ENCODE data around the gene FBH1.
"Not testable (repeated sequence)": the region's sequence is repeated elsewhere in the genome, so short reads cannot be mapped to it uniquely, and the experiment has no call there.

The FBH1 gene

GRCh38 chr10:5906651-5907050 is 16.6 kb downstream of the FBH1 start:
- H3K9me3 Mint-ChIP-seq = no peaks in the 10 kb centered on the region
- H3K27me3 Mint-ChIP-seq (ENCODE audit: low read depth, poor library complexity) = no peaks in the 10 kb centered on the region
- TF ChIP-seq, protein P1, sequence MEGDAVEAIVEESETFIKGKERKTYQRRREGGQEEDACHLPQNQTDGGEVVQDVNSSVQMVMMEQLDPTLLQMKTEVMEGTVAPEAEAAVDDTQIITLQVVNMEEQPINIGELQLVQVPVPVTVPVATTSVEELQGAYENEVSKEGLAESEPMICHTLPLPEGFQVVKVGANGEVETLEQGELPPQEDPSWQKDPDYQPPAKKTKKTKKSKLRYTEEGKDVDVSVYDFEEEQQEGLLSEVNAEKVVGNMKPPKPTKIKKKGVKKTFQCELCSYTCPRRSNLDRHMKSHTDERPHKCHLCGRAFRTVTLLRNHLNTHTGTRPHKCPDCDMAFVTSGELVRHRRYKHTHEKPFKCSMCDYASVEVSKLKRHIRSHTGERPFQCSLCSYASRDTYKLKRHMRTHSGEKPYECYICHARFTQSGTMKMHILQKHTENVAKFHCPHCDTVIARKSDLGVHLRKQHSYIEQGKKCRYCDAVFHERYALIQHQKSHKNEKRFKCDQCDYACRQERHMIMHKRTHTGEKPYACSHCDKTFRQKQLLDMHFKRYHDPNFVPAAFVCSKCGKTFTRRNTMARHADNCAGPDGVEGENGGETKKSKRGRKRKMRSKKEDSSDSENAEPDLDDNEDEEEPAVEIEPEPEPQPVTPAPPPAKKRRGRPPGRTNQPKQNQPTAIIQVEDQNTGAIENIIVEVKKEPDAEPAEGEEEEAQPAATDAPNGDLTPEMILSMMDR (IDR thresholded peaks at IDR 0.05) = no peak
- DNase-seq = no peak
- H3K4me1 Mint-ChIP-seq = peaks cover 19% of the 10 kb centered on the region
- peak overlapping the region; percentile 38 for H3K27ac Mint-ChIP-seq
- H3K4me3 Mint-ChIP-seq = no peak overlapping the region
- H3K36me3 Mint-ChIP-seq (ENCODE audit: low read depth) = peaks cover 71% of the 10 kb centered on the region

GRCh38 chr10:5908676-5909075 is 18.6 kb downstream of the FBH1 start:
- H3K4me1 Mint-ChIP-seq = peaks cover 21% of the 10 kb centered on the region
- peaks cover 70% of the 10 kb centered on the region for H3K36me3 Mint-ChIP-seq (ENCODE audit: low read depth)
- not testable (repeated sequence) for H3K4me3 Mint-ChIP-seq; H3K27me3 Mint-ChIP-seq (ENCODE audit: low read depth, poor library complexity); DNase-seq; H3K9me3 Mint-ChIP-seq
- peak overlapping the region; percentile 80 for H3K27ac Mint-ChIP-seq

GRCh38 chr10:5910323-5911100 is 20.5 kb downstream of the FBH1 start:
- no peak overlapping the region for H3K4me3 Mint-ChIP-seq
- H3K27me3 Mint-ChIP-seq (ENCODE audit: low read depth, poor library complexity) = no peaks in the 10 kb centered on the region
- peaks cover 21% of the 10 kb centered on the region for H3K4me1 Mint-ChIP-seq
- peak overlapping the region; percentile 48 for H3K27ac Mint-ChIP-seq
- H3K9me3 Mint-ChIP-seq = no peaks in the 10 kb centered on the region
- peaks cover 76% of the 10 kb centered on the region for H3K36me3 Mint-ChIP-seq (ENCODE audit: low read depth)
- TF ChIP-seq, protein P1 (IDR thresholded peaks at IDR 0.05) = no peak
- DNase-seq = no peak

DNA sequence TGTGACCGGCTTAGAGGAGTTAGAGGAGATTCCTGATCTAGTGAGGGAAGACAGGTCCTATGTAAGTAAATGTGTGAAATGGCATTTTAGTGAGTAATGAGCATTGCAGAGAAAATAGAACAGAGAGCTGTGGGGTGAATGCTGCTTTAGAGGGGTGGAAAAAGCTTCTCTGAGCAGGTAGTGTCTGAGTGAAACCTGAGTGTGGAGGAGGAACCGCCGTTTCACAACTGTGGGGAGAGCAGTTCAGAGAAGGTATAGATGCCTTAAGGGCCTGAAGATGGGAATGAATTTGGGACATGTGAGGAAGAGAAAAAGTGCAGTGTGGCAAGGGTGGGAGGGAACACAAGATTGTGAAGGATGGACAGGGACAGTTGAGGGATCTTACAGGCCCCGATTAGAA is 21.6 kb downstream of the FBH1 start:
- Mint-ChIP-seq H3K27ac (peak overlapping the region; percentile 60), H3K9me3 (no peaks in the 10 kb centered on the region), H3K36me3 (ENCODE audit: low read depth) (peaks cover 76% of the 10 kb centered on the region)

GRCh38 chr10:5913736-5914135 is 23.7 kb downstream of the FBH1 start:
- H3K36me3 Mint-ChIP-seq (ENCODE audit: low read depth) = peaks cover 77% of the 10 kb centered on the region
- no peaks in the 10 kb centered on the region for H3K27me3 Mint-ChIP-seq (ENCODE audit: low read depth, poor library complexity)
- H3K4me3 Mint-ChIP-seq = no peak overlapping the region
- DNase-seq = no peak
- H3K9me3 Mint-ChIP-seq = no peaks in the 10 kb centered on the region
- peaks cover 8% of the 10 kb centered on the region for H3K4me1 Mint-ChIP-seq
- H3K27ac Mint-ChIP-seq = no peak overlapping the region
- TF ChIP-seq, protein P1 (IDR thresholded peaks at IDR 0.05) = no peak

More for the DNA sequence above, 21.6 kb downstream of the FBH1 start:
- no peak for DNase-seq
- TF ChIP-seq, protein P1 (IDR thresholded peaks at IDR 0.05) = no peak
- Mint-ChIP-seq H3K4me1 (peaks cover 21% of the 10 kb centered on the region), H3K4me3 (no peak overlapping the region), H3K27me3 (ENCODE audit: low read depth, poor library complexity) (no peaks in the 10 kb centered on the region)

DNA sequence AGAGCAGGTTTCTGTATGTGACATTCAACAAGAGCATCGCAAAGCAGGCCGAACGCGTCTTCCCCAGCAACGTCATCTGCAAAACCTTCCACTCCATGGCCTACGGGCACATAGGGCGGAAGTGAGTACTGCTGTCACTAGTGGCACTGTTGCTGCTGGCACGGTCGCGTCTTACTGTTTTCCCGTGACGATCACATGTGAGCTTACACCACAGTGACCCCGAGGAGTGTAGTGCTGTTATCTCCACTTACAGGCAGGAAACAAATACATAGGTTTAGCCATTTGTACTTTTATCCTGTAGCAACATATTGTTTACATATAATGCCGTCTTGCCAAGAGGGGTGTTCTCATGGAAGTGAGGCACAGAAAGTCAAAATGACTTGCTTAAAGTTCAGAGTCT is 25.4 kb downstream of the FBH1 start:
- Mint-ChIP-seq H3K9me3 (no peaks in the 10 kb centered on the region), H3K27ac (no peak overlapping the region), H3K36me3 (ENCODE audit: low read depth) (peaks cover 71% of the 10 kb centered on the region), H3K4me1 (peaks cover 5% of the 10 kb centered on the region), H3K4me3 (no peak overlapping the region), H3K27me3 (ENCODE audit: low read depth, poor library complexity) (no peaks in the 10 kb centered on the region)
- TF ChIP-seq, protein P1 (IDR thresholded peaks at IDR 0.05) = no peak
- DNase-seq = no peak
